Measurements from ENCODE around the gene JUN. TPM values are rescaled to one million over a fixed set of nuclear protein-coding genes. Genes with fewer than 3 reads are reported as not detected.

JUN gene
- total and polyA plus RNA-seq, 7 donors, result 40.1 to 213 (median 137) TPM

DNA sequence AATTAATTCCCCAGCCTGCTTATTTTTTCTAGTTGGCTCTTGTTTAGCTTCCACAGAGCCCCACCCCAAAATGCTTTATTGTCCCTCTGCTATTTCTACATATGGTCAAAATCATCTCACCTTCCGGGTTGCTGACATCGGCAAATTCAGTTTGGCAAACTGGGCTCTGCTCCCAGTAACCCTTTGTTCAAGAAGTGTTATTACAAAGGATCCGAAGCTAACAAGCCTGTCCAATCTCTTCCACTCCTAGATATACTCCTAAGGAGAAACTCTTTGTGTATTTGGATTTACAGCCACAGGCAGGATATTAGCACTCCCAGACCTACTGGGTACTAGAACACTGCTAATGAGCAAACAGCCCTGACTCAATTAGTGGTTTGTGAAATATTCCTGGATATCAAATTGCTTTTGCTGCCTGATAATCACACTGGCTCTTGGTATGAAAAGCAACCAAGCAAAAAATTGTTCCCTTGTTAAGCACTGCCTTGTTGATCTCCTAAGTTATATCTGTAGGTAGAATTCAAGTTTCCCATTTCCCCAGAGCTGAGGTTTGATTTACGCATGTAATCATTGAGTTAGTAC is 4.0 kb downstream of the JUN start:
- peak overlapping the region; percentile 99 for H3K4me3 ChIP-seq

DNA sequence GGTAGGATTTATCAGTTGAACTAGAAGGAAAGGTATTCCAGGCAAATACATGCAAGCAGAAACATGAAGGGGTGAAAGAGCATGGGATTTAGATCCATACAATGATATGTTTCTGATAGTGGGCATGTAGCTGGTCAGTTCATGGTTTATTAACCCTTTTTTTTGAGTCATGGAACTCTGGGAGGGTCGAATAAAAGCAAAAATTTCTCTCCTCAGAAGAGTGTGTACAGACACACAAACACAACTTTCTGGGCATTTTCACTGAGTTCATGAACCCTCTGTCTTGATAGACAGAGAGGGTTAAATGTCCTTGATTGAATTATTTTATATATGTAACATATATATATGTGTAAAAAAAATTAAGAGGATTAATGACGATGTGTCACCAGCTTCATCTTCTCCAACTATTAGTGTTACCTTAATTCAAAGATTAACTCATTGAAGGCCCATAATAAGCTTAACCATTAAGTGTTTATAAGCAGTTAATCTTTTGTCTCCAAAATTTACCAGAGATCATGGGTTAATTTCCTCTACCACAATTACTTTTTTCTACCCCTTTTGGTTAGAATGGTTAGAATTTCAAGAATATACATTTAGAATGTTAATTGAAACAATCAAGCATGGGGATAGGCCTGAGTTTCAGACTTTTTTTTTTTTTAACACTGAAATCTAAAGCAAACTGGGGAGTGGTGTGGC is 4.6 kb downstream of the JUN start:
- ATAC-seq, result no peak
- Histone ChIP-seq H3K9me3 (no peaks in the 10 kb centered on the region), H3K27ac (peak overlapping the region; percentile 100), H3K27me3 (ENCODE audit: insufficient read depth in 3 of 3, low read length in 2 of 3) (no peaks in the 10 kb centered on the region), H3K36me3 (ENCODE audit: insufficient read depth in 1 of 2, low read depth in 1 of 2) (peaks cover 0 to 19% of the 10 kb centered on the region in 2 donors), H3K4me1 (peaks cover 14% of the 10 kb centered on the region), H3K4me3 (peak overlapping the region; percentile 99)
- TF ChIP-seq, protein P1, sequence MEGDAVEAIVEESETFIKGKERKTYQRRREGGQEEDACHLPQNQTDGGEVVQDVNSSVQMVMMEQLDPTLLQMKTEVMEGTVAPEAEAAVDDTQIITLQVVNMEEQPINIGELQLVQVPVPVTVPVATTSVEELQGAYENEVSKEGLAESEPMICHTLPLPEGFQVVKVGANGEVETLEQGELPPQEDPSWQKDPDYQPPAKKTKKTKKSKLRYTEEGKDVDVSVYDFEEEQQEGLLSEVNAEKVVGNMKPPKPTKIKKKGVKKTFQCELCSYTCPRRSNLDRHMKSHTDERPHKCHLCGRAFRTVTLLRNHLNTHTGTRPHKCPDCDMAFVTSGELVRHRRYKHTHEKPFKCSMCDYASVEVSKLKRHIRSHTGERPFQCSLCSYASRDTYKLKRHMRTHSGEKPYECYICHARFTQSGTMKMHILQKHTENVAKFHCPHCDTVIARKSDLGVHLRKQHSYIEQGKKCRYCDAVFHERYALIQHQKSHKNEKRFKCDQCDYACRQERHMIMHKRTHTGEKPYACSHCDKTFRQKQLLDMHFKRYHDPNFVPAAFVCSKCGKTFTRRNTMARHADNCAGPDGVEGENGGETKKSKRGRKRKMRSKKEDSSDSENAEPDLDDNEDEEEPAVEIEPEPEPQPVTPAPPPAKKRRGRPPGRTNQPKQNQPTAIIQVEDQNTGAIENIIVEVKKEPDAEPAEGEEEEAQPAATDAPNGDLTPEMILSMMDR (IDR thresholded peaks at IDR 0.05), result no peak
- 38 to 66% (median 39%) methylated on average over 2 of the region's 2 CpGs for WGBS, 3 donors
- intact Hi-C loops (cut with DNase I), result no loop called here
- DNase-seq, result no peak

More for the DNA sequence above, 4.0 kb downstream of the JUN start:
- Histone ChIP-seq H3K36me3 (ENCODE audit: insufficient read depth in 1 of 2, low read depth in 1 of 2) (peaks cover 0 to 19% of the 10 kb centered on the region in 2 donors), H3K27me3 (ENCODE audit: insufficient read depth in 3 of 3, low read length in 2 of 3) (no peaks in the 10 kb centered on the region), H3K4me1 (peaks cover 9% of the 10 kb centered on the region), H3K27ac (peak overlapping the region; percentile 100), H3K9me3 (no peaks in the 10 kb centered on the region)
- TF ChIP-seq, protein P1 (IDR thresholded peaks at IDR 0.05), result no peak
- intact Hi-C loops (cut with DNase I), result loop anchor here (5.0 kb wide), 6 partner anchors 122 to 927 kb away; partner anchors contain the start of gene FGGY (in 1 of the 2)
- ATAC-seq (no peak), DNase-seq (no peak)
- WGBS, 3 donors, result 10 to 27% (median 18%) methylated on average over 4 of the region's 4 CpGs

DNA sequence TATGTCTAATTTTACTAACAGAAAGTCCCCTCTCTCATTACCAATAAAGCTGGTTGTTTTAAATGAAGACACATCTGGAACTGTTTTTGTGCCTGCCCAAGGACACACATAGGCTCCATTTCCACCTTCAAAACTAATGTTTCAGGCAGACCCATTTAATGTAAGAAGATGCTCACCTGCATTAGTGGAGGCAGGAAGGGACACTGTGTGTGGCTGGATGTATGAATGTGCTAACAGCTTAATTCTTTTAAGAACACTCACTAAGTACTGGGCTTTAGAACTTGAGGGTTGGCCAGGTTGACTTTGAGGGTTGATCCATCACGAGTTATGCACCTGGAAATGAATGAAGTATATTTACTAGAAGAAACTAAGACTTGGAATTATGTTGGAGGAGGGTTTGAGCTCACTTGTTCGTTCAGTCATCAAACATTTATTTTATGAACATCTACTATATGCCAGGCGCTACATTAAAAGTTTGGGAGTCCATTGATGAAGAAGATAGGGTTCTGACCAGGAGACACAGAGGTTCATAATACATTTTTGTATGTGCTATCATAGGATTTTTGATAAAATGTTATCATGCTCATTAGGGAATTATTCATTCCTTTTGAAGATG is 5.4 kb downstream of the JUN start:
- intact Hi-C loops (cut with DNase I), result no loop called here
- H3K9me3 ChIP-seq, result no peaks in the 10 kb centered on the region
- TF ChIP-seq, protein P1 (IDR thresholded peaks at IDR 0.05), result no peak
- DNase-seq (no peak), ATAC-seq (no peak)
- H3K4me3 ChIP-seq, result no peak overlapping the region
- WGBS, 3 donors, result 71 to 88% (median 77%) methylated on average over 3 of the region's 3 CpGs
- H3K4me1 ChIP-seq, result peaks cover 21% of the 10 kb centered on the region
- H3K36me3 ChIP-seq (ENCODE audit: insufficient read depth in 1 of 2, low read depth in 1 of 2), result peaks cover 0 to 19% of the 10 kb centered on the region in 2 donors
- peak overlapping the region; percentile 100 for H3K27ac ChIP-seq
- no peaks in the 10 kb centered on the region for H3K27me3 ChIP-seq (ENCODE audit: insufficient read depth in 3 of 3, low read length in 2 of 3)

DNA sequence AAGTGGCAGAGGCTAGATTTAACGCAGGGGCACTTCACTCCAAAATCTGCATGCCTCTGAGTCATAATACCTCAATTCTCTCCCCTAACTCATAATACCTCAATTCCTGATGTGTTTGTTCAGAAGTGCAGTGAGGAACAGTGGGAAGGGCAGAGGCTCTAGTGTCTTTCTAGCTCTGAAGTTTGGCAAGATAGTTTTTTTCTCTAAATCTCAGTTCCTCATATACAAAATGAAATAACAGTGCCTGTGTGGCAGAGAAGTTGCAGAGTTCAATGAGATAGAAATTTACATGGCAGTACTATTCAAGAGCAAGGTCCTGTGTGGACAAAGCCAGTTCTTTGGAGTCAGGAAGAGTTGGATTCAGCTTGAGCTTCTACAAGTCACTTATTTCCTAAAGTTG is 9.8 kb downstream of the JUN start:
- Histone ChIP-seq H3K4me3 (no peak overlapping the region), H3K27ac (peak overlapping the region; percentile 79), H3K27me3 (ENCODE audit: insufficient read depth in 3 of 3, low read length in 2 of 3) (no peaks in the 10 kb centered on the region), H3K36me3 (ENCODE audit: insufficient read depth in 1 of 2, low read depth in 1 of 2) (no peaks in the 10 kb centered on the region), H3K9me3 (no peaks in the 10 kb centered on the region), H3K4me1 (peaks cover 20% of the 10 kb centered on the region)
- intact Hi-C loops (cut with DNase I), result no loop called here
- WGBS, 3 donors, result 61 to 87% (median 64%) methylated on average over 1 of the region's 1 CpG
- ATAC-seq, result no peak
- TF ChIP-seq, protein P1 (IDR thresholded peaks at IDR 0.05), result no peak
- no peak for DNase-seq
